IPS-11a (cell line): ENCODE data around the gene INSR.

Experiments
- H3K4me3 ChIP-seq: one replicate; pipeline ENCODE4 v1.5.1; 2013; ENCODE audit warnings: low read depth, low read length, control low read depth

Gene INSR

GRCh38 chr19:7295912-7296536 lies 1.8 kb upstream of the INSR start:
- no peak overlapping the region for H3K4me3 ChIP-seq

- peak overlapping the region; percentile 20 for H3K4me3 ChIP-seq
Observed at GRCh38 chr19:7294558-7295212, 471 bp upstream of the INSR start.

GRCh38 chr19:7292950-7293761 lies 1.1 kb downstream of the INSR start:
- peak overlapping the region; percentile 62 for H3K4me3 ChIP-seq

- H3K4me3 ChIP-seq = no peak overlapping the region
Observed at GRCh38 chr19:7292352-7292949, 1.8 kb downstream of the INSR start.

GRCh38 chr19:7288977-7289376 lies 5.2 kb downstream of the INSR start:
- H3K4me3 ChIP-seq = no peak overlapping the region

- no peak overlapping the region for H3K4me3 ChIP-seq
Observed at GRCh38 chr19:7288131-7288530, 6.1 kb downstream of the INSR start.

GRCh38 chr19:7287722-7288121 lies 6.5 kb downstream of the INSR start:
- no peak overlapping the region for H3K4me3 ChIP-seq

GRCh38 chr19:7280940-7281666 lies 13.1 kb downstream of the INSR start:
- no peak overlapping the region for H3K4me3 ChIP-seq

- no peak overlapping the region for H3K4me3 ChIP-seq
Observed at GRCh38 chr19:7272856-7273578, 21.2 kb downstream of the INSR start.

GRCh38 chr19:7268705-7269098 lies 25.5 kb downstream of the INSR start:
- no peak overlapping the region for H3K4me3 ChIP-seq

- H3K4me3 ChIP-seq = no peak overlapping the region
Observed at GRCh38 chr19:7267792-7268704, 26.2 kb downstream of the INSR start.

- no peak overlapping the region for H3K4me3 ChIP-seq
Observed at GRCh38 chr19:7266832-7267231, 27.4 kb downstream of the INSR start.

GRCh38 chr19:7265963-7266362 lies 28.3 kb downstream of the INSR start:
- H3K4me3 ChIP-seq = no peak overlapping the region

- H3K4me3 ChIP-seq = no peak overlapping the region
Observed at GRCh38 chr19:7264858-7265257, 29.4 kb downstream of the INSR start.

GRCh38 chr19:7263521-7263920 lies 30.7 kb downstream of the INSR start:
- H3K4me3 ChIP-seq = no peak overlapping the region

GRCh38 chr19:7263066-7263465 lies 31.1 kb downstream of the INSR start:
- H3K4me3 ChIP-seq = no peak overlapping the region

- H3K4me3 ChIP-seq = no peak overlapping the region
Observed at GRCh38 chr19:7262470-7262869, 31.7 kb downstream of the INSR start.

- no peak overlapping the region for H3K4me3 ChIP-seq
Observed at GRCh38 chr19:7260161-7260560, 34.1 kb downstream of the INSR start.

GRCh38 chr19:7258840-7259395 lies 35.3 kb downstream of the INSR start:
- no peak overlapping the region for H3K4me3 ChIP-seq
